HG03196 (cell line): Measurements from ENCODE around the gene PDGFD.

Experiments used
- ATAC-seq: cut with Tn5 transposase; IDR thresholded peaks from one replicate; pipeline ENCODE4 v1.9.1; 2021; ENCODE audit not compliant: unreplicated experiment

Gene PDGFD

DNA sequence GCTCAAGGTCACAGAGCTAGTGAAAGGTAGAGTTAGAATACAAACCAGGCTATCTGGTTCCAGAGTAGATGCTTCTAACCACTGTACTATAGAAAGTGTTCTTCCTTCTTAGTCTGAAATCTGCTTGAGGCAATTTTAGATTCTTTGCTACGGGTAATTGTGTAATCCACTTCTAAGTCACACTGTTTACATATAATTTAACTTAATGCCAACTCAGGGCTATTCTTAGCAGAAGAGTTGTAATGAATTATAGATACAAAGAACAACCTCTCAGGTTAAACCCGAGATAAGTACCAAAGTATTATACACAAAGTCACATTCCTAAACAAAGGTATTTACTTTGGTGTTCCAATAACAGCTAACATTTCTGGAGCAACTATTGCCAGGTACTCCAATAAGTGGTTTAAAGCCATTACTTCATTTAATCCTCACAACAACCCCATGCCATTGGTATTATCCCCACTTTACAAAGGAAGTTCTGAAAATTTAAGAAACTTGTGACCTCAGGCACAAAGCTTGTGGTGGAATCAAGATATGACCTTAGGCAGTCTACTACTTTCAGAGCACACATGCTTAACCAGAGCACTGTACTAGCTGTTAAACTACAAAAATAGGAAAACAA is 158.6 kb downstream of the PDGFD start:
- ATAC-seq = no peak

DNA sequence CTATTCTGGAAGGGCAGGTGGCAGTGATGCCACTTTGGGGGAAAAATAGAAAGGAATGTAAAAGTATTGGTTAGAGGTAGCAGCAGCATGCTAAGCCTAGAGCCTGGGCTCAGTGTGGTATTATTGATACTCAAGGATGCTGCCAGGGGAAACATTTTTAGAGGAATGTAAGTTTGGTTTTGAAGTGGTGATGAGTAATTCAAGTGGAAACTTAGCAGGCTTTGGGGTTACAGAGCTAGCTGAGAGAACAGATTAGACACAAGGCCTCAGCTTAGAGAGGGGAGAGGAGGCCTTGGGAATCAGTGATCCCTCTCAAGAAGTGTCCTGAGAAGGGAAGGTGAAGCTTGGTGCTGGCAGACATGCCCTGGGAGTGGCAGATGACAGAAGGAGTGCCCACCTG is 160.5 kb downstream of the PDGFD start:
- no peak for ATAC-seq

GRCh38 chr11:104001561-104002056 is 162.3 kb downstream of the PDGFD start:
- ATAC-seq = no peak

- ATAC-seq = no peak
Measured at GRCh38 chr11:104000798-104001197, 163.1 kb downstream of the PDGFD start.

DNA sequence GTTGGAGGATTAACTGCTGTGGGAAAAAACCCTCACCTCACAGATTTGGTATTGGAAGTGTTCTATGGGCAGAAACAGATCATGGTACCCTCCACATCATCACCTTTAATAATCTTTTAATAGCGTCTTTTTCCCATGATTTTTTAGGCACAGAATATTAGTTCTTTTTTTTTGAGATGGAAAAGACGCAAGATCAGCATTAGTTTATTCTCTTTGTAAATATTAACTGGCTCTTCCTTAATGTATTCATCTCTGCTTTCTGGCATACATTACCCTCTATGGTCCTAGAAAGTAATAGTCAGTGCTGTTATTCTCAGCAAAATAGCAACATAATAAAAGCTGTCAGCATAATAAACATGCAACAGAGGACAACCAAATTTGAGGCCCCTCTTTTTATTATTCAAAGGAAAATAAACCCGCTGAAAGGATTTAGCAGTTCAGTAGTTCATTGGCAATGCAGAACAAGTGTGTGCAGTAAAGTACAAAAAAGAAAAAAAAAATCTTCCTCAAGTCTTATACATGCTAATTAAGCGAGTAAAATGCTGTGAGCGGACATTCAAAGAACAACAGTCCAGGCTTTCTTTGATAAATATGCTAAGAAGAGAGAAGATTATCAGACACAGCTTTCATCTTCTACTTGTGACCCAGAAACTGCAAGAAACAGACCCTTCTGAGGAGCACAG is 165.0 kb downstream of the PDGFD start:
- ATAC-seq = no peak

DNA sequence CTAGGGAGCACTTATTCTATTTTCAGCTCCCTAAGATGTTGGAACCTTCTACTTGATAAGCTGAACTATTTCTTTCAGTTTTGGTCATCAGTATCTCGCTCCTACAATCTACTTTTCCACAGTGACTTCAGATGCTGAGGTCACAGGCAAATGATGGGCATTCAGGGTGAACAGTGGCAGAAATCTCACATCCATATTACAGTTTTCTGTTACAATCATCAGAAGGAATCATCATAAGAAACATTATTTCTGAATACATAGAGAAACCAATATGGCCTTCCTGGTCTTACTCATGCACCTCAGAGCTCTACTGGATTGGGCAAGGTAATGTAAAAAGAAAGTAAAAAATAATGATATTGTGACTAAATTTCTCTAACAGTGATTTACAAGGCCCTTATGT is 166.9 kb downstream of the PDGFD start:
- ATAC-seq = no peak

DNA sequence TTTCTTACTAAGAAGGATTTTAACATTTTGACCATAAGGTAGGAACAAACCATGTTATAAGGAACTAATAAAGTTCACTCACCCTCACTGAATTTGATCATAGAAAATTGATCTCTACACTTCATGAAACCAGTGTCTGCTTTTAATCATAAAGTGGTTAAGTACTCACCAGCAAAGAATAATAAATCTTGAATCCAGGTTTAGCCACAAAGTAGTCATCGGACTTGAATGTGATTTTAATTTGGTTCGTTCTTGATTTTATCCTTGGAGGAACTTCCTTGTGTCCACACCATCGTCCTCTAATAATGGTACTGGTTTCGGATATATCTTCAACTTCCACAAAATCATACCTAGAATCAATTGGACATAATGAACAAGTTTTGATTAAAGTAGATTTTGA is 168.1 kb downstream of the PDGFD start:
- ATAC-seq = no peak

DNA sequence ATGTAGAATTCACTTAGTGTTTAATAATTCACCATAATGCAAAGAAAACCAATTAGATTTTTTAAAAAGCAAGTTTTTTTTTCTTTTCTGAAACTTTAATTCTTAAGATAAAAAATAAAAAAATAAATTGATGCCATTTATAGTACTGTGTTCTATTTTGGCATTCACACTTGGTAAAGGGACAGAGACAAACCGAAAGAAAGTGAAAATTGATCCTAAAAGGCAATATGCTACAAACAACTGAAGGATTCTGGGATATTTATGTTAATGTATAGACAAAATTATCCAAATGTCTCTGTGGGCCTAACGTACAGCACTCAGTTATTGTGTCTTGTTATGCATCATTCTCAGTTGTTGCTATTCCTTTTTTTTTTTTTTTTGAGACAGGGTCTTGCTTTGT is 169.4 kb downstream of the PDGFD start:
- no peak for ATAC-seq

DNA sequence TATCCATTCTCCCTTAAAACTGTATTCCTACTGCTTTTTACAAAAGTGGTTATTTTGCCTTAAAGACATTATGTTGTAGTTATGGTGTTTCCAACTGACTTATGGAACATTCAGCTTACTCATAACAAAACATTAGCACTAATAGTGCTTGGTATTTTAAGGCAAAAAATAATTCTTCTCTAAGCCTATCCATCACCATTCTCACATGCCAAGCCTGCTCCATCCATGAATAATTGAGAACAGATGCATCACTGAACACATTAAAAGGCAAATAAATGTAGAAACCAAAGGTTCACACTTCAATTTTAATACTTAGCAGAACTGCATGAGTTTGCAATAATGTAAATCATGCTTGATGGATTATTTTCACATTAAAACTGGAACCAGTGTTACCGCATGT is 169.9 kb downstream of the PDGFD start:
- ATAC-seq = no peak

- no peak for ATAC-seq
Measured at GRCh38 chr11:103993507-103993906, 170.4 kb downstream of the PDGFD start.

DNA sequence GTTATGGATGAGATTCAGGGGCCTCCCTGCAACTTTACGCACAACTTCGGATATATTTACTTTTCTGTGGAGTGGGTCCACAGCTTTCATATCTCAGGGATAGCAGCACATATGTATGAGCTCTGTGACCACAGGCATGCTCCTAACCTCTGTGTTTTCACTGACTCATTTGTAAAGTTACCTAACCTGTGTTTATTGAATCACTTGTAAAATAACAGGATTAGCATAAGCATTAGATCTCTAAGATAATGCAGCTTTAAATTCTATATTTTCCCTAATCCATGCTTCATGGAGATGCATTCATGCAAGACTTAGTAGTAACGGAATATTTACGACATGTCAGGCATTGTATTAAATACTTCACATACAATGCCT is 175.4 kb downstream of the PDGFD start:
- no peak for ATAC-seq

DNA sequence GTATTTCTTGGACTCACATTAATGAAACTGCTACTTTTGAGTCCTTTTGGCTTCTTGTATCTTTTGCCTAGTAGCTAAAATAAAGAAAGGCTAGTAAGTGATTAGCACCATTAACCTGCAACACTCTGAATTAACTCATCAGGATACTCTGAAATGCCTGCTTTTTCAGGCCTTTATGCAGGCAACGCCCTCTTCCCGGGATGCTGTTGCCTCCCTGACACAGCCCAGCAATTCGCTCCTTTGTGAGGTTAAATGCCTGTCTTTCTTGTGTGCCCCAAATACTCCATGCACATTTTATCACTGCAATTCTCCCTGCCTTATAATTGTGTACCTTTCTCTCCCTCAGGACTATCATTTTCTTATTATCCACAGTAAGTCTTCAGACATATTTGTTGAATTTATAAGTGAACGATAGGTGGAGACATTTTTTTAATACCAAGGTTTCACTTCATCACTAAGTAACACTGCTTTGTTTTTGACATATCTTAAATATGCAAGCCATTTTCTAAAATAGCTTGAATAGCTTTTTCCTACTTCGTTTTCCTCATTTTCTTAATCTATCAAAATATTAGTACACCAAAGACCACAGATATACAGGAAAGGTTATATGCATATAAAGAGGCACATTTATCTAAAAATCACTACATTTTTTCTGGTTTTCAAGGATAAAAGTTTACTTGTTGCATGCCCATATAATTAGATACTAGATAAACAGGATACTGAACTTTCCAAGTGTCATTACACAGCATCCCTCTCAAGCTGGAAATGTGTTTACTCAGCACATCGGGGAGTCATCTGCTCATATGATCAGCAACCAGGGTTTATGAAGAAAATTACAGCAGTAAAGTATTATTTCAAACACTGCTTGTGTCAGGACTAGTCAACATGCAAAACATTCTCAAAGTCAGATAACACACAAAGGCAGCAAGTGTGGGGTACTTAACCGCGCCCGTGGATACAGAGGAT is 176.0 kb downstream of the PDGFD start:
- ATAC-seq = no peak

GRCh38 chr11:103985041-103985440 is 178.9 kb downstream of the PDGFD start:
- ATAC-seq = no peak

- ATAC-seq = no peak
Measured at GRCh38 chr11:103980108-103980507, 183.8 kb downstream of the PDGFD start.

- no peak for ATAC-seq
Measured at GRCh38 chr11:103978616-103979595, 185.0 kb downstream of the PDGFD start.

DNA sequence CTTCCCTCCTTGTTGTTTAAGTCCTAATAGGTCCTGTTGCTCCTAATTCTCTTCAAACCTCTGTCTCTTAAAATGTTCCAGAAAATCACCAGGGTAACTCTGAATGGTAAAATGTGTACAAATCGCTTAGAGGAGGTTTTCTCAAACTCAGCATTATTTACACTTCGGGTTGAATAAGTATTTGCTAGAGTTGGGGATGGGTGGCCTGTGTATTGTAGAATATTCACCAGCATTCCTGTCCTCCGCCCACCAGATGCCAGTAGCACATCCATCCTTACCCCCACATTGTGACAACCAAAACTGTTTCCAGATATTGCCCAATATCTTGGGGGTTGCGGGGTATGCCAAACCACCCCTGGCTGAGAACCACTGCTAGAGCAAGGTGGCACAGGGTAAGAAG is 191.9 kb downstream of the PDGFD start:
- no peak for ATAC-seq

DNA sequence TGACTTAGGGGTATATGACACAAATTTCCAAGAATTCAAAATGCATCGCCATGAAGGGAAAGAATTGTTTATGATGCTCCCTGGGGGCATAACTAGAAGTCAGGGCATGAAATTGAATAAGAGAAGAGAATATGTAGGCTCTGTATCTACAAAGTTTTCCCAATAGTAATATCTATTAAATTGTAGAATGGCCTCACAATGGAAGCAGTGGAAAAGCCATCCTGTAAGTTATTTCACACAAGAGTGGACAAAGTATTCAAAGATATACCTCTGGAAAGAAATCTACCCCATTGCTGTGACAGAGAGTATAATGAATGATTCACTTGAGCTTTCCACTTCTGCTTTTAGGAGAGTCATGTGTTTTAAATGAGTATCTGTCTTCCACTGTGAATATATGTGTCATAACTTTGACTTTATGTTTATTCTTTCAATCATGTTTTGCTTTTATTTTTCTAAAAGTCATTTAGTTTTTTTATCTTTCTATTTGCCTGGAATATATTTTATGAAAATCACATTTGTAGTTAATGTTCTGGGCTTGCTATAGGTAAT is 193.2 kb downstream of the PDGFD start:
- peak; percentile 81 for ATAC-seq

DNA sequence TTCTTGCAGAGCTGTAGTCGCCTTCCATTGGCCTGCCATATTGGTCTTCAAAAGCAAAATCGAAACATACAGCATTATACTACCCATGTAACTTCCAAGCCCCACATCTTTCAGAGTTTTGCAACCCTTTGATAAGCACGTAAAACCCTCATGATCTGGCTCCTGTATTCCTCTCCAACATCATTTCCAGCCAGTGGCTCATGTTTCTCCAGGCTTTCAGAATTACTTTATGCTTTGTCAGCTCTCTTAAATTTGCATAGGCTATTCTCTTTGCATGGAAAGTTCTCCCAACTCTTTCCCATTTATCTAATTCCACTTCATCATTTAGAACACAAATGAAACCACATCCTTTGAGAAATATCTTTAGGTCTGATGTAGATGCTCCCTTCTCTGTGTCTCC is 195.3 kb downstream of the PDGFD start:
- no peak for ATAC-seq

- ATAC-seq = no peak
Measured at GRCh38 chr11:103967985-103968384, 196.0 kb downstream of the PDGFD start.

GRCh38 chr11:103964390-103964789 is 199.6 kb downstream of the PDGFD start:
- ATAC-seq = no peak
